ENCODE results near the gene VSTM4. TPM values are rescaled to one million over a fixed set of nuclear protein-coding genes. Genes with fewer than 3 reads are reported as not detected.

VSTM4 gene
- polyA plus RNA-seq, 1 donor (not counting 4 experiments of a cell fraction or from before 2014, with no cell fraction given), result not detected

GRCh38 chr10:49047128-49047639, 68.1 kb downstream of the VSTM4 start:
- Histone ChIP-seq H3K36me3 (ENCODE audit: control insufficient read depth in 2 of 2, extremely low read depth in 1 of 2, insufficient read depth in 2 of 2, low read length in 2 of 2) (no peaks in the 10 kb centered on the region), H3K9me3 (ENCODE audit: control insufficient read depth, low read depth, low read length) (no peaks in the 10 kb centered on the region), H3K79me2 (ENCODE audit: control insufficient read depth, insufficient read depth, low read length) (no peaks in the 10 kb centered on the region), H3K4me3 (ENCODE audit: control insufficient read depth in 2 of 3, extremely low read depth in 1 of 3, insufficient read depth in 2 of 3, low read depth in 1 of 3, low read length in 3 of 3) (no peak overlapping the region), H3K27me3 (ENCODE audit: control insufficient read depth, extremely low read depth, insufficient read depth, low read length) (no peaks in the 10 kb centered on the region), H3K27ac (ENCODE audit: control insufficient read depth, insufficient read depth, low read length) (no peak overlapping the region), H3K9me1 (ENCODE audit: control insufficient read depth, extremely low read depth, insufficient read depth, low read length) (no peaks in the 10 kb centered on the region), H3K4me1 (ENCODE audit: control insufficient read depth, extremely low read depth, insufficient read depth, low read length) (no peaks in the 10 kb centered on the region), H3K4me2 (ENCODE audit: control insufficient read depth, extremely low read depth, insufficient read depth, low read depth, low read length) (no peak overlapping the region), H2AFZ (ENCODE audit: control insufficient read depth, low read length) (no peak overlapping the region), H4K20me1 (ENCODE audit: control insufficient read depth, extremely low read depth, insufficient read depth, low read length) (no peaks in the 10 kb centered on the region), H3K9ac (ENCODE audit: control insufficient read depth, extremely low read depth, insufficient read depth, low read length) (no peak overlapping the region)
- FAIRE-seq, result no peak
- TF ChIP-seq EZH2 (IDR thresholded peaks at IDR 0.05; ENCODE audit: low read length), result no peak
- no peak for TF ChIP-seq CTCF (optimal IDR thresholded peaks at IDR 0.05 in 1 of 3, IDR thresholded peaks at IDR 0.05 in 1 of 3, conservative IDR thresholded peaks at IDR 0.05 in 1 of 3; ENCODE audit: extremely low read depth in 1 of 3, insufficient read depth in 2 of 3, low read length in 3 of 3)
- dilution Hi-C loops (cut with MboI; ENCODE audit: extremely low pct_ligation_motif_present, low sequenced_read_pairs), result no loop called here
- DNase-seq (ENCODE audit: low read depth, low spot score), result no peak

DNA sequence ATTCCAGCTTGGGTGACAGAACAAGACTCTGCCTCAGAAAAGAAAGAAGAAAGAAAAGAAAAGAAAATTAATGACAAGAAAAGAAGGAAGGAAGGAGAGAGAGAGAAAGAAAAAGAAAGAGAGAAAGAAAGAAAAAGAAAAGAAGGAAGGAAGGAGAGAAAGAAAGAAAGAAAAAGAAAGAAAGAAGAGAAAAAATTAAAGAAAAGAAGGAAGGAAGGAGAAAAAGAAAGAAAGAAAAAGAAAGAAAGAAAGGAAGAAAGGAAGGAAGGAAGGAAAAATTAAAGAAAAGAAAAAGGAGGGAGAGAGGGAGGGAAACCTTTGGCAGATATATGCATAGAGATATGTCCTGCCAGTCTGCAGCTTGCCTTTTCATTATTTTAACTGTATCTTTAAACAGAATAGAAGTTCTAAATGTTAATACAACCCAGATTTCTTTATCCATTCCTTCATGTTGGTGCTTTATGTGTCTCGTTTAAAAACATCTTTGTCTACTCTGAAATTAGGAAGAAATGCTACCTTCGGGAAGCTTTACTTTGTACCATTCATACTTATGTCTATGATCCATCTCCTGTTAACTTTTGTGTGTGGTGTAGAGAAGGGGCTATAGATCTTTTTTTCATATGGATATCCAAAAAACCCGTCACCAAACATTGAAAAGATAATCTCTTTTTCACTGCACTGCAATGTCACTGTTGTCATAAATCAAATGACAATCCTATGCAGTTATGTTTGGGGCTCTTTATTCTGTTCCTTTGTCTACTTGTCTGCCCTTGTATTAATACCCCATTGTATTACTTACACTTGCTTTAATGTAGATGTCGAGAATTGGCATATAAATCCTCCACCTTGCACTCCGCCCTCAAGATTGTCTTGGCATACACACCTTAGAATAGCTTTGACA, 70.8 kb downstream of the VSTM4 start:
- Histone ChIP-seq H3K4me2 (ENCODE audit: control insufficient read depth, extremely low read depth, insufficient read depth, low read depth, low read length) (no peak overlapping the region), H3K9ac (ENCODE audit: control insufficient read depth, extremely low read depth, insufficient read depth, low read length) (no peak overlapping the region), H3K4me1 (ENCODE audit: control insufficient read depth, extremely low read depth, insufficient read depth, low read length) (no peaks in the 10 kb centered on the region), H3K9me1 (ENCODE audit: control insufficient read depth, extremely low read depth, insufficient read depth, low read length) (no peaks in the 10 kb centered on the region), H3K4me3 (ENCODE audit: control insufficient read depth in 2 of 3, extremely low read depth in 1 of 3, insufficient read depth in 2 of 3, low read depth in 1 of 3, low read length in 3 of 3) (no peak overlapping the region), H4K20me1 (ENCODE audit: control insufficient read depth, extremely low read depth, insufficient read depth, low read length) (no peaks in the 10 kb centered on the region), H3K27me3 (ENCODE audit: control insufficient read depth, extremely low read depth, insufficient read depth, low read length) (no peaks in the 10 kb centered on the region), H3K27ac (ENCODE audit: control insufficient read depth, insufficient read depth, low read length) (no peak overlapping the region), H3K79me2 (ENCODE audit: control insufficient read depth, insufficient read depth, low read length) (no peaks in the 10 kb centered on the region), H2AFZ (ENCODE audit: control insufficient read depth, low read length) (no peak overlapping the region), H3K36me3 (ENCODE audit: control insufficient read depth in 2 of 2, extremely low read depth in 1 of 2, insufficient read depth in 2 of 2, low read length in 2 of 2) (no peaks in the 10 kb centered on the region), H3K9me3 (ENCODE audit: control insufficient read depth, low read depth, low read length) (no peaks in the 10 kb centered on the region)
- FAIRE-seq, result no peak
- TF ChIP-seq CTCF (optimal IDR thresholded peaks at IDR 0.05 in 1 of 3, IDR thresholded peaks at IDR 0.05 in 1 of 3, conservative IDR thresholded peaks at IDR 0.05 in 1 of 3; ENCODE audit: extremely low read depth in 1 of 3, insufficient read depth in 2 of 3, low read length in 3 of 3), result no peak
- TF ChIP-seq EZH2 (IDR thresholded peaks at IDR 0.05; ENCODE audit: low read length), result no peak
- dilution Hi-C loops (cut with MboI; ENCODE audit: extremely low pct_ligation_motif_present, low sequenced_read_pairs), result no loop called here
- no peak for DNase-seq (ENCODE audit: low read depth, low spot score)
